Activated naive CD8-positive, alpha-beta T cell treated with anti-CD3 and anti-CD28 coated beads, Interleukin-2, amount 50 U/mL, for 16 hours (primary cell): Measurements from ENCODE around the gene PJA2.
"Not testable (repeated sequence)": the region's sequence is repeated elsewhere in the genome, so short reads cannot be mapped to it uniquely, and the experiment has no call there.

Experiments used
- DNase-seq: peaks from one replicate; pipeline ENCODE4 v3.0.0-alpha.2; 2020; ENCODE audit warnings: low read depth, low spot score

PJA2 gene, protein sequence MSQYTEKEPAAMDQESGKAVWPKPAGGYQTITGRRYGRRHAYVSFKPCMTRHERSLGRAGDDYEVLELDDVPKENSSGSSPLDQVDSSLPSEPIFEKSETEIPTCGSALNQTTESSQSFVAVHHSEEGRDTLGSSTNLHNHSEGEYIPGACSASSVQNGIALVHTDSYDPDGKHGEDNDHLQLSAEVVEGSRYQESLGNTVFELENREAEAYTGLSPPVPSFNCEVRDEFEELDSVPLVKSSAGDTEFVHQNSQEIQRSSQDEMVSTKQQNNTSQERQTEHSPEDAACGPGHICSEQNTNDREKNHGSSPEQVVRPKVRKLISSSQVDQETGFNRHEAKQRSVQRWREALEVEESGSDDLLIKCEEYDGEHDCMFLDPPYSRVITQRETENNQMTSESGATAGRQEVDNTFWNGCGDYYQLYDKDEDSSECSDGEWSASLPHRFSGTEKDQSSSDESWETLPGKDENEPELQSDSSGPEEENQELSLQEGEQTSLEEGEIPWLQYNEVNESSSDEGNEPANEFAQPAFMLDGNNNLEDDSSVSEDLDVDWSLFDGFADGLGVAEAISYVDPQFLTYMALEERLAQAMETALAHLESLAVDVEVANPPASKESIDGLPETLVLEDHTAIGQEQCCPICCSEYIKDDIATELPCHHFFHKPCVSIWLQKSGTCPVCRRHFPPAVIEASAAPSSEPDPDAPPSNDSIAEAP

DNA sequence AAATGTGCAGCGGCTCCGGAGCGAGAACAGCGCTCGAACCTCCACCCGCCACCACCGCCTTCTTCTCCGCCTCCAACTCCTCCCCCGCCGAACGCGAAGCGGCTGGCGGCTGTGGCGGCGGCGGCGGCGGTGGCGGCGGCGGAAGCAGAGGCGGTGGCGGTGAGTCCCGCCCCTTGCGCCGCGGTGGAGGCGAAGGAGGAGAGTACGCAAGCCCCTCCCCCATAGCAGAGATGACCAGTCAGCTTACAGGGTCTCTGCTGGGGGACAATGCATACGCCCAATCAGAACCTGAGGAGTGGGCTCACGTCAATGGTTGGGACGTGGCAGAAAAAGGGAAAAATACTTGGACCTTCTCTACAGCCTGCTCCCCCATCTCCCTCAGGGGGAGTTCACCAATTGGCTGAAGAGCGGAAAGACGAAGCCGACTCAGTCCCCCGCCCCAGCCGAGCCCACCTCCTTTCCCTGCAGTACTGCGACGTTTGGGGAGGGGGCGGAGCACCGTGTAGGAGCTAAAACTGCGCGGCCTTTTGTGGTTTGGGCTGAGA lies at the start of gene PJA2:
PJA2 (minus strand) TSS at position 131 of the 545 bp plus-strand sequence. CDS start 26,541 bp downstream, outside the sequence.
- peak; percentile 90 for DNase-seq

- DNase-seq: no peak
Observed at GRCh38 chr5:109455598-109456096, 45.9 kb upstream of the PJA2 start.

GRCh38 chr5:109454731-109455505 lies 45.1 kb upstream of the PJA2 start:
- DNase-seq: no peak

- no peak for DNase-seq
Observed at GRCh38 chr5:109453251-109453650, 43.5 kb upstream of the PJA2 start.

- DNase-seq: no peak
Observed at GRCh38 chr5:109452661-109453060, 42.9 kb upstream of the PJA2 start.

- no peak for DNase-seq
Observed at GRCh38 chr5:109451146-109451545, 41.4 kb upstream of the PJA2 start.

- DNase-seq: no peak
Observed at GRCh38 chr5:109450129-109450877, 40.5 kb upstream of the PJA2 start.

- DNase-seq: no peak
Observed at GRCh38 chr5:109448838-109449237, 39.1 kb upstream of the PJA2 start.

DNA sequence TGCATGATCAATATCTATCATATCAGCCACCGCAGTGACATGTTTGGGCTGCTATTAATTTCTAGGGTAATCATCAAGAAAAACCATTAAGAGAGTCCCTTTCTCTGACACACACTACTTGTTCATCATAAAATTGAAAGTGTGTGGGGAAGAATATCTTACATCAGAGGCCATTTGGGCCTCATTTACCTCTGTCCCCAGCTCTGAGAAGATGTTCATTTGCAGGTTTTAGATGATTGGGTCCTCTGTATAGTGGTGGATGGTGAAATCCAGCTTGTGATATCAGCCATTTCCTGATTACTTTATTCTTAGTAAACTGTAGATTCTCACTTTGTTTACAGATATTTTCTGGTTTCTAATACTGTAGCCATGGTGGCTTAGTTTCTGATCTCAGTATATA lies 29.8 kb upstream of the PJA2 start:
- no peak for DNase-seq

- DNase-seq: no peak
Observed at GRCh38 chr5:109426075-109426474, 16.3 kb upstream of the PJA2 start.

DNA sequence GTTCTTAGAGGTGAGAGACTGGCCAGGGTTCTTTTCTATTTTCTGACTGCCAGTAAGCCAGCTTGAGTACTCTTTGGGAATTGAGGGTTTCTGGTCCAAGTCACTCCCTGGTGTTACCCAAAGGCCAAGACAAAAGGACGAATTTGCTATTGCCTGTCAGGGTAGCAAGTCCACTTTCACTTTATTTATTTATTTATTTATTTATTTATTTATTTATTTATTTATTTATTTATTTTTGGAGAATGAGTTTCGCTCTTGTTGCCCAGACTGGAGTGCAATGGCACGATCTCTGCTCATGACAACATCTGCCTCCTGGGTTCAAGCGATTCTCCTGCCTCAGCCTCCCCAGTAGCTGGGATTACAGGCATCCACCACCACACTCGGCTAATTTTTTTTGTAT lies 15.7 kb upstream of the PJA2 start:
- DNase-seq: not testable (repeated sequence)

DNA sequence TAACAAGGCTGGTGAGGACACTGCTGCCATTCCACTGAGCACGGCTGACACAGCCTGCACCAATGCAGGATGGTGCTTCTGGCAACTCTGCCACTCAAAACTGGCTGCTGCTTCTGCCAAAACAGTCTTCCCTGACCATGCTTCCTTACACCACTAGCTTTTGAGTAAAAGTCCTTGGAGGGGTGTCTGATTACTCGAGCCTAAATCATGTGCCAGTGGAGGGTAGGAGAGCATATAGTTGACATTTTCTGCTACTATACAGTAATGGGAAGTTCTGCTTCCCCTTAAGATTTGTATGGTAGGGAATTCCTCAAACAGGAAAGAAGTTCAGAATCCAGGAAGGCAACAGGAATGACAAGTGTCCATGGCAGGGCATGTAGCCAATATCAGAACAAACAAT lies 12.2 kb upstream of the PJA2 start:
- DNase-seq: no peak

GRCh38 chr5:109418712-109419352 lies 9.1 kb upstream of the PJA2 start:
- DNase-seq: no peak

DNA sequence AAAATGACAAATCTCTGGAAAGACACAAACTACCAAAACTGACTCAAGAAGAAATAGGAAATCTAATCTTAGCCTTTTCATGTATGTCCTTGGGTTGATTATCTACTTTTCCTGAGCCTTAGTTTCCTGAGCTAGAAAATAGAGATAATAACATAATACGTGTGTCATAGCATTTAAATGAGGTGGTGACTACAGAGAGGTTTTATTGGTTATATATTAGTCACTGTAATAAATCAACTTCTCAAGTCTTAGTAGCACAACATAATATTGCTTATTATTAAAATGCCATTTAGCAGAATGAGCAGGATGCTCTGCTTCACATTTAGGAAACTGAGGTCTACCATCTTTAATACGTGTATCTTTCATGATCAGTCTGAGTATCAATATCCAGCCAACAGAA lies 7.1 kb upstream of the PJA2 start:
- no peak for DNase-seq

DNA sequence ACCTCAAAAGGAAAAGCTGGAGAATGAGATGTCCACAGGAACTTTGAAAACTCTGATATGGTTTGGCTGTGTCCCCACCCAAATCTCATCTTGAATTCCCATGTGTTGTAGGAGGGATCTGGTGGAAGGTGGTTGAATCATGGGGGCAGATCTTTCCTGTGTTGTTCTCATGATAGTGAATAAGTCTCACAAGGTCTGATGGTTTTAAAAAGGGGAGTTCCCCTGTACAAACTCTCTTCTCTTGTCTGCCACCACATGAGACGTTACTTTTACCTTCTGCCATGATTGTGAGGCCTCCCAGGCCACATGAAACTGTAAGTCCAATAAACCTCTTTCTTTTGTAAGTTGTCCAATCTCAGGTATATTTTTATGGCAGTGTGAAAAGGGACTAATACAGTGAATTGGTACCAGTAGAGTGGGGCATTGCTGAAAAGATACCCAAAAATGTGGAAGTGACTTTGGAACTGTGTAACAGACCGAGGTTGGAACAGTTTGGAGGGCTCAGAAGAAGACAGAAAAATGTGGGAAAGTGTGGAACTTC lies 4.2 kb upstream of the PJA2 start:
- DNase-seq: not testable (repeated sequence)

GRCh38 chr5:109413458-109413857 lies 3.7 kb upstream of the PJA2 start:
- DNase-seq: no peak

- no peak for DNase-seq
Observed at GRCh38 chr5:109412981-109413402, 3.2 kb upstream of the PJA2 start.

DNA sequence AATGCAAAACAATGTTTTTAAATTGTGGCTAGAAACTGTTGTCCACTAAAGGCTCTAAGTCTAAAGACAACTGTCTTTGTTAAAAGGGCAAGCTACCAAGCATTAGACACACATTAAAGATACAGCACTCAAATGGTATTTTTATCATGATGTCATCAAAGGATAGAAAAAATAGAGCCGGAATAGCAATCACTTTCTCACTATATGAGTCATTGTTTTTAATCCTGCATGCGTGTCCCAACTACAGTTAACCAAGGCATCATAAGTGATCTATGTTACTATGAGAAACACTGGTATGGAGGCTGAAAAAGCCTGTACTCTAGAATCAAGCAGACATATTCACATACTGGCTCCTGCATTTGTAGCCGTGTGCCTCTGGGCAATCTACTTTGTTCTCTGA lies 1.9 kb upstream of the PJA2 start:
- DNase-seq: no peak

DNA sequence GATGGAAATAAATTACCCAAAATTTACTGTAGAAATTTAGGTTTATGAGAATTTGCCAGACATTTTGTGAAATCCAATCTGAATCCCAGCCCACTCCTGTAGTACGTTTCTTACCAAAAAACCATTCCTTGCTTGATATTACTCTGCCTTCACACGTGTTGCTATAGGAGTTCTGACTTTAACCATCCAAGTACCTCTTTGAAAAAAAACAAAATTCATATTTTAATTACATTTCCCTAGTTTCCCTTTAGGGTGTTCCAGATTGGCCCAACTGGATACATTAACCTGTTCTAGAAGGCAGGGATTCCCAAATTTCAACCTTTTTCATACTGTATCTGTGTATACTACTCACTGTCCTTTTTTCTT lies 1.4 kb upstream of the PJA2 start:
- DNase-seq: no peak

- no peak for DNase-seq
Observed at GRCh38 chr5:109410389-109411148, 795 bp upstream of the PJA2 start.
